Testis (tissue), 2 donors: ENCODE data around the gene TMEM236.

Experiments used
- POLR2A ChIP-seq: fragments of 450-650 bp; IDR thresholded peaks from one replicate; pipeline ENCODE4 v1.6.1; 2017; ENCODE audit warnings: antibody characterized with exemption, mild to moderate bottlenecking, moderate library complexity
- TF ChIP-seq, protein P1 (sequence below), 3 experiments: fragments of 450-650 bp in 2 of 3; fragments of 200-600 bp in 1 of 3; sonication (generic) in 1 of 3; IDR thresholded peaks; one replicate each; pipeline ENCODE4 v1.5.1; 2016 to 2019; ENCODE audit warnings: antibody characterized with exemption in 3 of 3, mild to moderate bottlenecking in 2 of 3, moderate library complexity in 1 of 3

DNA sequence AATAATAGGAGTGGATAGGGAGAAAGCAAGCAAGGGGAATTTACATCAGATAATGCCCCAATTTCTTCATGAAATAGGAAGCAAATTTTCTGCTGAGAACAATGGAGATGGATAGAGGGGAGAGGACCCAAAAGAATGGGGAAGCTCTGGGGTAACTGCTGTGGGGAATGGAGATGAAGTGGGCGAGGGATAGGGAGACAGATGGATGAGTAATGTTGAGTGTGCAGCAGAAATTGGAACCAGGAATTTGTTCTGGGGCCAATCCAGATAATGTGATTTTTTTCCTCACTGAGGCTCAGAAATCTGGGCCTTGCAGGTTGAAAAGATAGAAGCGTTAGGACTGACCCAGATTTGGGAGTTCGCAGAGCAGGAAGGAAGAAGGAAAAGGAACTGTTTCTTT is 32.7 kb downstream of the TMEM236 start:
- TF ChIP-seq, protein P1, sequence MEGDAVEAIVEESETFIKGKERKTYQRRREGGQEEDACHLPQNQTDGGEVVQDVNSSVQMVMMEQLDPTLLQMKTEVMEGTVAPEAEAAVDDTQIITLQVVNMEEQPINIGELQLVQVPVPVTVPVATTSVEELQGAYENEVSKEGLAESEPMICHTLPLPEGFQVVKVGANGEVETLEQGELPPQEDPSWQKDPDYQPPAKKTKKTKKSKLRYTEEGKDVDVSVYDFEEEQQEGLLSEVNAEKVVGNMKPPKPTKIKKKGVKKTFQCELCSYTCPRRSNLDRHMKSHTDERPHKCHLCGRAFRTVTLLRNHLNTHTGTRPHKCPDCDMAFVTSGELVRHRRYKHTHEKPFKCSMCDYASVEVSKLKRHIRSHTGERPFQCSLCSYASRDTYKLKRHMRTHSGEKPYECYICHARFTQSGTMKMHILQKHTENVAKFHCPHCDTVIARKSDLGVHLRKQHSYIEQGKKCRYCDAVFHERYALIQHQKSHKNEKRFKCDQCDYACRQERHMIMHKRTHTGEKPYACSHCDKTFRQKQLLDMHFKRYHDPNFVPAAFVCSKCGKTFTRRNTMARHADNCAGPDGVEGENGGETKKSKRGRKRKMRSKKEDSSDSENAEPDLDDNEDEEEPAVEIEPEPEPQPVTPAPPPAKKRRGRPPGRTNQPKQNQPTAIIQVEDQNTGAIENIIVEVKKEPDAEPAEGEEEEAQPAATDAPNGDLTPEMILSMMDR (IDR thresholded peaks at IDR 0.05), result no peak
- no peak for TF ChIP-seq POLR2A
